ENCODE measurements around the gene NXPH1.

- no peak for TF ChIP-seq CTCF (IDR thresholded peaks at IDR 0.05; ENCODE audit: low read depth, low read length, poor library complexity, severe bottlenecking)
- no peak for TF ChIP-seq EZH2phosphoT487 (IDR thresholded peaks at IDR 0.05; ENCODE audit: borderline replicate concordance, low read length)
These were observed 185.1 kb downstream of the NXPH1 start for GRCh38 chr7:8618441-8619070.
